Uterus (tissue), 4 donors: ENCODE results near the gene VIT. TPM values are rescaled to one million over a fixed set of nuclear protein-coding genes. Genes with fewer than 3 reads are reported as not detected.

ENCODE experiments used
- DNase-seq, 2 donors: peaks; one replicate each; pipeline ENCODE4 v3.0.0-alpha.2; 2019 to 2020
- H3K27ac ChIP-seq, 2 donors: fragments of 200-600 bp; sonication (generic); 1 replicate in 1 of 2; 2 replicates in 1 of 2; pipeline ENCODE4 v1.5.1; 2016 to 2018
- H3K27me3 ChIP-seq, 2 donors: fragments of 200-600 bp; sonication (generic); one replicate each; pipeline ENCODE4 v1.5.1; 2018 to 2019; ENCODE audit warnings: control low read depth in 1 of 2
- H3K36me3 ChIP-seq, 2 donors: fragments of 200-600 bp; sonication (generic); one replicate each; pipeline ENCODE4 v1.5.1; 2019; ENCODE audit warnings: control low read depth in 1 of 2
- H3K4me1 ChIP-seq, 2 donors: fragments of 200-600 bp; sonication (generic); one replicate each; pipeline ENCODE4 v1.5.1; 2018 to 2019; ENCODE audit warnings: control low read depth in 1 of 2
- H3K4me3 ChIP-seq, 2 donors: fragments of 200-600 bp; sonication (generic); 1 replicate in 1 of 2; 2 replicates in 1 of 2; pipeline ENCODE4 v1.5.1; 2018 to 2019; ENCODE audit warnings: mild to moderate bottlenecking in 1 of 2
- H3K9me3 ChIP-seq, 2 donors: fragments of 200-600 bp; sonication (generic); one replicate each; pipeline ENCODE4 v1.5.1; 2019; ENCODE audit warnings: control low read depth in 1 of 2
- CTCF ChIP-seq, 4 experiments: fragments of 200-600 bp in 2 of 4; fragments of 450-650 bp in 2 of 4; sonication (generic) in 2 of 4; IDR thresholded peaks; one replicate each; pipeline ENCODE4 v1.5.1; 2016 to 2019; ENCODE audit warnings: antibody characterized with exemption in 4 of 4, mild to moderate bottlenecking in 2 of 4, moderate library complexity in 1 of 4
- POLR2A ChIP-seq, 2 donors: fragments of 450-650 bp; IDR thresholded peaks; one replicate each; pipeline ENCODE4 v1.6.1; 2016; ENCODE audit warnings: antibody characterized with exemption in 2 of 2, mild to moderate bottlenecking in 1 of 2, moderate library complexity in 1 of 2
- intact Hi-C: fragments of 100-400 bp; cut with DNase I; formaldehyde crosslinking; loops from one replicate; pipeline ENCODE4 v1.15.1; 2023; ENCODE audit warnings: low total_unique reads
- total RNA-seq, 4 donors: library from RNA; depleted of rRNA in 3 of 4; stranded (reverse); fragments of >200 nt in 3 of 4; gene quantifications; one replicate each; pipeline versions ENCODE4 v1.1.0 to v1.2.4, GENCODE V29; 2014 to 2023
- donor health status: DM: yes; HTN: yes; CAD: no.

The VIT gene
- total RNA-seq, 4 donors from 2014 or later, result 0.26 to 6.2 (median 2.8) TPM

GRCh38 chr2:36697424-36698066, 1.0 kb downstream of the VIT start:
- Histone ChIP-seq H3K9me3 (no peaks in the 10 kb centered on the region), H3K27me3 (no peaks in the 10 kb centered on the region), H3K36me3 (no peaks in the 10 kb centered on the region), H3K4me3 (no peak overlapping the region), H3K27ac (no peak overlapping the region), H3K4me1 (no peaks in the 10 kb centered on the region)
- no peak for TF ChIP-seq POLR2A (IDR thresholded peaks at IDR 0.05)
- no peak for TF ChIP-seq CTCF (IDR thresholded peaks at IDR 0.05)
- intact Hi-C loops, result no loop called here
- DNase-seq, result no peak

- H3K27me3 ChIP-seq, result no peaks in the 10 kb centered on the region
- H3K27ac ChIP-seq, result no peak overlapping the region
- intact Hi-C loops, result no loop called here
- no peaks in the 10 kb centered on the region for H3K36me3 ChIP-seq
- no peak for DNase-seq
- no peak for TF ChIP-seq CTCF (IDR thresholded peaks at IDR 0.05)
- no peak for TF ChIP-seq POLR2A (IDR thresholded peaks at IDR 0.05)
- no peak overlapping the region for H3K4me3 ChIP-seq
- H3K9me3 ChIP-seq, result no peaks in the 10 kb centered on the region
- no peaks in the 10 kb centered on the region for H3K4me1 ChIP-seq
These were observed 2.5 kb downstream of the VIT start for GRCh38 chr2:36698993-36699392.

- H3K27me3 ChIP-seq, result no peaks in the 10 kb centered on the region
- TF ChIP-seq CTCF (IDR thresholded peaks at IDR 0.05) (no peak), POLR2A (IDR thresholded peaks at IDR 0.05) (no peak)
- no peak overlapping the region for H3K27ac ChIP-seq
- no peak overlapping the region for H3K4me3 ChIP-seq
- H3K4me1 ChIP-seq, result no peaks in the 10 kb centered on the region
- intact Hi-C loops, result no loop called here
- no peak for DNase-seq
- no peaks in the 10 kb centered on the region for H3K36me3 ChIP-seq
- no peaks in the 10 kb centered on the region for H3K9me3 ChIP-seq
These were observed 3.8 kb downstream of the VIT start for GRCh38 chr2:36700311-36700710.

- TF ChIP-seq CTCF (IDR thresholded peaks at IDR 0.05) (no peak), POLR2A (IDR thresholded peaks at IDR 0.05) (no peak)
- intact Hi-C loops, result no loop called here
- Histone ChIP-seq H3K27ac (no peak overlapping the region), H3K9me3 (no peaks in the 10 kb centered on the region), H3K4me3 (no peak overlapping the region), H3K4me1 (no peaks in the 10 kb centered on the region), H3K36me3 (no peaks in the 10 kb centered on the region), H3K27me3 (no peaks in the 10 kb centered on the region)
- no peak for DNase-seq
These were observed 4.9 kb downstream of the VIT start for GRCh38 chr2:36701391-36701795.

GRCh38 chr2:36701918-36702317, 5.4 kb downstream of the VIT start:
- Histone ChIP-seq H3K27me3 (no peaks in the 10 kb centered on the region), H3K36me3 (no peaks in the 10 kb centered on the region), H3K9me3 (no peaks in the 10 kb centered on the region), H3K27ac (no peak overlapping the region), H3K4me3 (no peak overlapping the region), H3K4me1 (no peaks in the 10 kb centered on the region)
- no peak for DNase-seq
- intact Hi-C loops, result no loop called here
- TF ChIP-seq CTCF (IDR thresholded peaks at IDR 0.05), result no peak
